ENCODE measurements around the gene FBLN2.
"Not testable (repeated sequence)": the region's sequence is repeated elsewhere in the genome, so short reads cannot be mapped to it uniquely, and the experiment has no call there.

The FBLN2 gene

GRCh38 chr3:13548696-13549622 is at the start of gene FBLN2:
FBLN2 (plus strand) TSS chr3:13549125; CDS start chr3:13570356, 21,231 bp downstream.
- DNase-seq (ENCODE audit: low spot score): no peak

- not testable (repeated sequence) for DNase-seq (ENCODE audit: low spot score)
Observed at GRCh38 chr3:13499246-13499645, 49.7 kb upstream of the FBLN2 start.

- no peak for DNase-seq (ENCODE audit: low spot score)
Observed at GRCh38 chr3:13500133-13500885, 48.6 kb upstream of the FBLN2 start.

- no peak for DNase-seq (ENCODE audit: low spot score)
Observed at GRCh38 chr3:13501056-13501455, 47.9 kb upstream of the FBLN2 start.

- DNase-seq (ENCODE audit: low spot score): no peak
Observed at GRCh38 chr3:13501521-13501920, 47.4 kb upstream of the FBLN2 start.

- DNase-seq (ENCODE audit: low spot score): no peak
Observed at GRCh38 chr3:13501958-13502790, 46.8 kb upstream of the FBLN2 start.

- no peak for DNase-seq (ENCODE audit: low spot score)
Observed at GRCh38 chr3:13502791-13503060, 46.2 kb upstream of the FBLN2 start.

- DNase-seq (ENCODE audit: low spot score): no peak
Observed at GRCh38 chr3:13504161-13504831, 44.6 kb upstream of the FBLN2 start.

GRCh38 chr3:13505147-13506130 is 43.5 kb upstream of the FBLN2 start:
- DNase-seq (ENCODE audit: low spot score): no peak

GRCh38 chr3:13506239-13506638 is 42.7 kb upstream of the FBLN2 start:
- no peak for DNase-seq (ENCODE audit: low spot score)

- DNase-seq (ENCODE audit: low spot score): no peak
Observed at GRCh38 chr3:13506680-13507079, 42.2 kb upstream of the FBLN2 start.

- no peak for DNase-seq (ENCODE audit: low spot score)
Observed at GRCh38 chr3:13507247-13507569, 41.7 kb upstream of the FBLN2 start.

- no peak for DNase-seq (ENCODE audit: low spot score)
Observed at GRCh38 chr3:13507570-13508339, 41.2 kb upstream of the FBLN2 start.

- no peak for DNase-seq (ENCODE audit: low spot score)
Observed at GRCh38 chr3:13508496-13508895, 40.4 kb upstream of the FBLN2 start.

- DNase-seq (ENCODE audit: low spot score): no peak
Observed at GRCh38 chr3:13509059-13509815, 39.7 kb upstream of the FBLN2 start.

- DNase-seq (ENCODE audit: low spot score): no peak
Observed at GRCh38 chr3:13509816-13510192, 39.1 kb upstream of the FBLN2 start.

GRCh38 chr3:13512451-13512850 is 36.5 kb upstream of the FBLN2 start:
- DNase-seq (ENCODE audit: low spot score): no peak

GRCh38 chr3:13513051-13513912 is 35.6 kb upstream of the FBLN2 start:
- no peak for DNase-seq (ENCODE audit: low spot score)
